ENCODE measurements around the gene KMT2C.
A peak's percentile ranks its signal among the peaks of the same experiment; 100 is the strongest.
"Not testable (repeated sequence)": the region's sequence is repeated elsewhere in the genome, so short reads cannot be mapped to it uniquely, and the experiment has no call there.

Gene KMT2C

DNA sequence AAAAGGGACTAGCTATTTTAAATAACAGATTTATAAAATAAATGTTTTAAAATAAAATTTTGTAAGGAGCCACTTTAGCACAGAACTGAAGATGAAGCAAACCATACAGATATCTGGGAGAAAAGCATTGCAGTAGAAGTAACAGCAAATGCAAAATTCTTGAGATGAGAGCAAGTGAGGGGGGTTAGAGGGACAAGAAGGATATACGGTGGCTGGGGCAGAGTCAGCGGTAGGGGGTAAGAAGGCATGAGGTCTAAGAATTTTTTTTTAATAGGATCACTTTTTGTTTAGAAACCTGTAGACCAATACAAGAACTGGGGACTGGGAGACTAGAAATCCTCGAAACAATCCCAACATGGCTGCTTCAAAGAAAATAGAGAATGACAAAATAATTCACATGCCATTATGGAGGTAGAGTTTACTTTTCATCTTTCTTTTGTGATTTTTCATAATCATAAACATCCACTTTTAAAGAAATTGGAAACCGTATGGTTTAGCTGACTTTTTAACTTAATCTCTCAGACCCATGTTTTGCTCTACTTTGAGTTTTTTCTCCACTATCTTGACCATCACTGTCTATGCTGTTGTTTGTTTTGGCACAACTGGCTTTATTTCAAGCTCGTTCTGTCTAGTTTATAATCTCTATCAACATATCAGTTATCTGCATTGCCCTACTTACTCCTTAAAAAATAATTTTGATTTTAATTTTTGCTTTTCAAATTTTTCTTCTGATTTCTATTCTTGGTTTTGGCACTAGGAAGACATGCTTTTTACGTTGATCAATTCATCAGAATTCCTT is 73.5 kb downstream of the KMT2C start:
- DNase-seq (ENCODE audit: low spot score): no peak

DNA sequence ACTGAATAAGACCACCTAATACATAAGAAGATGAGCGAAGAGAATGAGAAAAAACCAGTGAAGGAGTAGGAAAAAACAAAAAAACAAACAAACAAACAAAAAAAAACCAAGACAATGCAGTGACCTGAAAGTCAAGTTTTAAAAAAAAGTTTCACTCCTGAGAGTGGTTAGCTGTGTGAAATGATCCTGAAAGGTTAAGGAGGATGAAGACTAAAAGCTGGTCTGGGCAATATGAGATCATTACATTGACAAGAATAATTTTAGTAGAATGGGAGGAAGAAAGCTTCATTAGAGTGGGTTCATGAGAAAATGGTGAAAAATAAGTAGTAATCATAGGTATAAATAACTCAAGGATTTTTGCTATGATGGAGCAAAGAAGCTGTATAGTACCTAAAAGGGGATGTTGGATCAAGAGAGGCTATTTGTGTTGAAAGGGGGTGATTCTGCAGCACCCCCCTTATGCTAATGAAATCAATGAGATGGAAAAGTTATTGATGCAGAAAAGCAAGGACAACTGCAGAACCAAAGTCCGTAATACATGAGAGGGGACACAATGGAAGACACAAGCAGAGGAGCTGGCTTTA is 80.2 kb downstream of the KMT2C start:
- DNase-seq (ENCODE audit: low spot score): no peak

DNA sequence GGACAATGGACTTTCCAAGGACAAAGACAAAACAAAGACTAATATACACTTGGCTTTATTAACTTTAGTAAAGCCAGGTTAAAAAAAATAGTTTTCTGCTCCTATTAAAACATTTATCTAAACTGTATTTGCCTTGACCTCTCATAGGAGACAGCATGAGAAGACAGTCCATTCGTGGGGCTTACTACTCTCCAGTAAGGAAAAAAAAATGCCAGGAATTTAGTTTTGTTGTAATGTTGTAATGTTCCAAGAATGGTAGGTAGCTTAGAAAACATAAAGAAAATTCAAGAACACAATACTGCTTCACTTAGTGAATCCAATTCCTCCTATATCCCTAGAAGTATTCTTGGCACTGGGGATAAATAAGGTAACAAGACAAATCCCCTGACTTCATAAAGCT is 81.7 kb downstream of the KMT2C start:
- no peak for DNase-seq (ENCODE audit: low spot score)

DNA sequence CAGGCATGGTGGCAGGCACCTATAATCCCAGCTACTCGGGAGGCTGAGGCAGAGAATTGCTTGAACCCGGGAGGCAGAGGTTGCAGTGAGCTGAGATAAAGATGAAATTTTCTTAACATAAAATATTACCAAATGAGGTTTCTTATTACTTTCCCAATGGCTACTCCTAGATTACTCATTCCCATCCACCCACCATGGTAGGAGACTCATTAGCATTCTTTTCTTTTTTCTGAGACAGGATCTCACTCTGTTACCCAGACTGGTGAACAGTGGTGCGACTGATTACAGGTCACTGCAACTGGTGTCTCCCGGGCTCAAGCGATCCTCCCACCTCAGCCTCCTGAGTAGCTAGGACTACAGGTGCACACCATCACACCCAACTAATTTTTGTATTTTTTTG is 82.5 kb downstream of the KMT2C start:
- not testable (repeated sequence) for DNase-seq (ENCODE audit: low spot score)

DNA sequence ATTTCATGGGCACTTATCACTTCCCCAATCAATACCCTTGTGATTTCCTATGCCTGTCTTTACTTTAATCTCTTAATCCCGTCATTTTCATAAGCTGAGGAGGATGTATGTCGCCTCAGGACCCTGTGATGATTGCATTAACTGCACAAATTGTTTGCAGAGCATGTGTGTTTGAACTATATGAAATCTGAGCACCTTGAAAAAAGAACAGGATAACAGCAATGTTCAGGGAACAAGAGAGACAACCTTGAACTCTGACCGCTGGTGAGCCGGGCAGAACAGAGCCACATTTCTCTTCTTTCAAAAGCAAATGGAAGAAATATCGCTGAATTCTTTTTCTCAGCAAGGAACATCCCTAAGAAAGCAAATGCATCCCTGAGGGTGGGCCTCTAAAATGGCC is 84.1 kb downstream of the KMT2C start:
- not testable (repeated sequence) for DNase-seq (ENCODE audit: low spot score)

DNA sequence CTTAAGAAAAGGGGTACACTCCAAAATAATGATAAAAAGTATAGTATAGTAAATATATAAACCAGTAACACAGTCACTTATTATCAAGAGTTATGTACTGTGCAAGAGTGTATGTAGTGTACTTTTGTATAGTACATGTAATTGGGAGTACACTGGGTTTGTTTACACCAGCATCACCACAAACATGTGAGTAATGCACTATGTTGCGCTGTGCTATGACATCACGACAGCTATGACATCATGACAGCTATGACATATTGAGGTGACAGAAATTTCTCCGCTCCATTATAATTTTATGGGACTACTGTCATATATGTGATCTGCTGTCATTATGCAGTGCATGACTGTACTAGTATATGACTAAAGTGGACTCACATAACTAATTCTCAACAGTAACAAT is 84.6 kb downstream of the KMT2C start:
- no peak for DNase-seq (ENCODE audit: low spot score)

DNA sequence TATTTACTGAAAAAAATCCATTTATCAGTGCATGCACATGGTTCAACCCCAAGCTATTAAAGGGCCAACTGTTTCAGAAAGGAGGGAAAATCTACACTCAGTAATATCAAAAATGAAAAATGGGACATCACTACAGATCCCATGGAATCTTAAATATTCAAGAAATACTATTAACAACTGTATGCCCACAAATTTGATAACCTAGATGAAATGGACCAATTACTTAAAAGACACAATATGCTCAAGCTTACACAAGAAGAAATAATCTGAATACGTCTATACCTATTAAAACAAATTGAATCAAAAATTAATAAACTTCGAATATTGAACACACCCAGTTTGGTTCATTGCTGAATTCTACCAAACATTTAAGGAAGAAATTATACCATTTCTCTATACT is 87.9 kb downstream of the KMT2C start:
- DNase-seq (ENCODE audit: low spot score): no peak

DNA sequence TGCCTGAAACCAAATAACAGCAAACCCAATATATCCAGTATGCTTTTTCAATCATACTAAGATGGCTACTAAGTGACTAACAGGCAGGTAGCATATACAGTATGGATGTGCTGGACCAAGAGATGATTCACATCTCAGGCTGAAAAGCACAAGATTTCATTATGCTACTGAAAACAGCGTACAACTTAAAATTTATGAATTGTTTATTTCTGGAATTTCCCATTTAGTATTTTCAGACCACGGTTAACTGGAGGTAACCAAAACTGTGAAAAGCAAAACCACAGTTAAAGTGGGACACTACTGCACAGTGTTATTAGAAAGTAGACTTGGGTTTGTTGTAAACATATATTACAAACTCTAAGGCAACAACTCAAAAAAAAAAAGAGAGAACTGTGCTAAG is 91.5 kb downstream of the KMT2C start:
- no peak for DNase-seq (ENCODE audit: low spot score)

DNA sequence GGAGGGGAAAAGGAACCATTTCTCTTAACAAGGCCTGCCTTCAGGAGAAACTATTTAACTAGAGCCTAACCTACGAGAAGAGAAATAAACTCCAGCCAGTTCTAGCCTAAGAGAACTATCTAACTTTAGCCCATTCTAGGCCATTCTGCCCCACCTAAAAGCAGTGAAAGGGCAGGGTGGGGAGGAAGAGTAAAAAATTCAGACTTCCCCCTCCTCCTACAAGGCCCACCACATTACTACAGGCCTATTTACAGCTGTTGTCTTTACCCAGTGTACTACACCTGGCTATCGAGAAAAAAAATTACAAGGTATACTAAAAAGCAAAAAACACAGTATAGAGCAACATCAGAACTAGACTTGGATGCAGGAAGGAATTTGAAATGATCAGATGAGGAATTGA is 93.0 kb downstream of the KMT2C start:
- DNase-seq (ENCODE audit: low spot score): no peak

DNA sequence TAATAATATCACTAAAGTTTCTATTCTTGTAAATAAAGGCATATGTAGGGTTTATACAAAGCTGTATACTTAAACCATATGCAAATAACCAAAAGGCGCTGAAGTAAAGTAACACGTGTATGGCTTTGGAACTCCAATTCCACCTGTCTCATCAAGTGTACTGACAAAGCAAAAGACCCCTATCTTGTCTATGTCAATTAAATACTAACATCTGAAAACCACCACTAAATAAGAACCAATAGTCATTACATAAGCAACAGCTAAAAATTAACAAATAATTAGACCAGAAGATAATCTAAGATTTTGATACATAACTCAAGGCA is 93.9 kb downstream of the KMT2C start:
- DNase-seq (ENCODE audit: low spot score): no peak

DNA sequence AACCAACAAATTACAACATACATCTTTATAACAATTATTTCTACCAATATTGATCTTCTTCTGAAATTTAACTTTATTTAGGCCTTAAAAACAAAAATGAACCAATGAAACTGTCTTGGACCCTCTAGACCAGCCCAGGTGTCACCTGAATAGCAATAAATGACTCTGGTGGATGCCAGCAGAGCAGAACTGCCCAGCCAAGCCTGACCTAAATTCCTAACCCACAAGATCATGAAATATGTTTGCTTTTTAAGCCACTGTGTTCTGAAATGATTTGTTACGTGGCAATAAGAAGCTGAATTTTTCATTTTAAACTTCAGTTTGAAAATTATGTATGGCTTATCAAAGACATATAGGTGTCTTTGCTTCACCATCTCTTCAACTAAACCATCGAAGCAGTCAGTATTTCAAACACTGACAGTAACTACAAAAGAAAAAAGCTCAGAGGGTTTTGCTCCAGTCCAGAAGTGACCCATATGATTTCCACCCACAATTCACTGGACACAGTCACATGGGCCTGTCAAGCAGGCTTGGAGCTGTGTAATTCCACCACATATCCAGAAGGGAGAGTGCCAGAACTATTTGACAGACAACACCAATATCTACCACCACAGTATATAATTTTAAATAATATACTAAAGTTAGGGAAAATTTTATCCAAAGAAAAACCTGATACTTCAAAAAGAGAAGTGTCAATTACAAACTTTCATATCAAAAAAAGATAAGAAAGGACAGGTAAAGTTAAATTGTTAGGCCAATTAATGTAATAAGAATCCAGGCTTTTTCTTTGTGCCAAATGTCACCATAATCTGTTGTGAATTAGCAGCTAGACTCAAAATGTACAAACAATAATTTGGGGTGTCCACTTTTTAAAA is 94.5 kb downstream of the KMT2C start:
- peak; percentile 50 for DNase-seq (ENCODE audit: low spot score)

DNA sequence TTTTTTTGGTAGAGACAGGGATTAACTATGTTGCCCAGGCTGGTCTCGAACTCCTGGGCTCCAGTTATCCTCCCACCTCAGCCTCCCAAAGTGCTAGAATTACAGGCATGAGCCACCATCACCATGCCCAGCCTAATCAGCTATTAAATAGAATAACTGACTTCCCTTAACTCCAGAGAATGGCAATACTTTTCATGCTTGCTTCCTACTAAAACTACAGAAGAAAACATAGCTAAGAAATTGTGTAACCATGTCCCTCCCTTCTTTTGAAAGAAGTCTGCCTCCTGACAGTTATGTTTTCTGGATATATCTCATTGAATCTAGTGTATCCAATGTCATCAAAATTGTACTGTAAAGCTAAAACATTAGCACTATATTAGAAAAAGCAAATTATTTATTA is 95.6 kb downstream of the KMT2C start:
- no peak for DNase-seq (ENCODE audit: low spot score)

DNA sequence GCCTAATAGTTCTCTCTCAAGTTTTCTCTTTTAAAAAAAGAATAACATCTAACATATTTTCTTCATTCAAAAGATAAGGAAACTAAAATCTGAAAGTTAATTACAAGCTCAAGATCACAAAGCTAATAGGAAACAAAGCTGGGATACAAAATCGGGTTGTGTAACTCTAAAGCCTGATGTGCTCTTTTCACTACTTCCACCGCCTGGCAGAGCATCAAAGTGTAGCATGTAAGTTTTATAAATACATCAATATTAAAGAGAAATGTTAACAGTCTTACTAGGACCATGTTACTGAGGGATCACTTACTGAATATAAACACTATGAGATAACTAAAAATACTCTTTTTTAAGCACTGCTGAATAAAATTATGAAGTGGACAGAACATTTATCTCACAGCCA is 97.2 kb downstream of the KMT2C start:
- DNase-seq (ENCODE audit: low spot score): no peak

DNA sequence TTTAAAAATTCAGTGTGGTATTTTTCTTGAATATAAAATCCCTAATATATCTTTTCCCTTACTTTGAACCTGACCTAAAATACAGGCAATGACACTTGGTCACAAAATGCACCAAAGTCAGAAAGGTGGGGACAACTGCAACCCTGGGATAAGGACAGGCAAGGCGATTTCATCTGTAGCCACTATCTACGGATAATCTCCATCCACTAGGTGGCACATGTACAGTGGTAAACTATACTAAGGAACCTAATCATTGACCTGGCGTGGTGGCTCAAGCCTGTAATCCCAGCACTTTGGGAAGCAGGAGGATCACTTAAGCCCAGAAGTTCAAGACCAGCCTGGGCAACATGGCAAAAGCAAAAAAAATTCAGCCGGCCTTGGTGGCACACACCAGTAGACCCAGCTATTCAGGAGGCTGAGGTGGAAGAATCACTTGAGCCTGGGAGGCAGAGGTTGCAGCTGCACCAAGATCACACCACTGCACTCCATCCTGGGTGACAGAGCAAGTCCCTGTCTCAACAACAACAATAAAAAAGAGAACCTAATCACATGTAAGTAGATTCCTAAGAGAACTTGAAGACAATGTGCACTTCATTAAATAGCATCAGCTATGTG is 98.9 kb downstream of the KMT2C start:
- peak; percentile 59 for DNase-seq (ENCODE audit: low spot score)

DNA sequence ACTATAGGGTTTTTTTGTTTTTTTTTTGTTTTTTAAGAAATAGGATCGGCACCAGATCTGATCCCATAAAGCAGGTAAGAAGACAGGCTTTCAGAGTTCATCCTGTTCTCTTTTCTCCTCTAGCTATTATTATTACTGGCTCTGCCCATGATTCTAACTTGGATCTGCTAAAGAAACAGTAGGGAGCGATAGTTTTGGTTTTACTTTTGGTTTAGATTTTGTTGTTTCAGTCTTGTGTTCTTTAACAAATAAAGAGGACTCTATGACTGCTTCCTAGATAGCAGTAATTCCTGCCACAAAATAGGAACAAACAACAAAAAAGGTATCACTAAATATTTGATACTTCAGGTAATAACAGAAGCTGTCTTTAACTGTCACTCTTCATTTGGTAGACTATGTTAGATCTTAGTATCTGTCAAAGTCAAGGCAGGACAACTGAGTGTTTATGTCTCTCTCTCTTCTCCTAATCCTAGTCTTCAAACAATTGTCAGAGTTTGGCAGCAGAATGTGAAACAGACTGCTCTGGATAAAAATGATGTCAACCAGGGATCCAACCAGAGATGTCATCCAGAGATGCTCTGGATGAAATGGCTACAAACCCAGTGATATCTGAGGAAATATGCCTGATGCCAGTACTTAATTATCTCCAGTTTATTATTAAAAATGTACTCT is 99.8 kb downstream of the KMT2C start:
- DNase-seq (ENCODE audit: low spot score): no peak

DNA sequence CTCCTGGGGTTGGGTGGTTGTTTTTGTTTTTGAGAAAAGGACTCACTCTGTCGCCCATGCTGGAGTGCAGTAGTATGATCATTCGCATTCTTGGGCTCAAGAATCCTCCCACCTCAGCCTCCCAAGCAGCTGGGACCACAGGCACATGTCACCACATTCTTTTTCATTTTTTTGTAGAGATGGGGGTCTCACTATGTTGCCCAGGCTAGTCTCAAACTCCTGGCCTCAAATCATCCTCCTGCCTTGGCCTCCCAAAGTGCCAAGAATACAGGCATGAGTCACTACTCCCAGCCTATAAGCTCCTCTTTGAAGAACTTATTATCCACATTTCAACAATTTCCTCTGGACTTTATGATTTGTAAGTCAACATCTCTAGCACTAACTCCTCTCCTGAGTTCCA is 102.7 kb downstream of the KMT2C start:
- no peak for DNase-seq (ENCODE audit: low spot score)

DNA sequence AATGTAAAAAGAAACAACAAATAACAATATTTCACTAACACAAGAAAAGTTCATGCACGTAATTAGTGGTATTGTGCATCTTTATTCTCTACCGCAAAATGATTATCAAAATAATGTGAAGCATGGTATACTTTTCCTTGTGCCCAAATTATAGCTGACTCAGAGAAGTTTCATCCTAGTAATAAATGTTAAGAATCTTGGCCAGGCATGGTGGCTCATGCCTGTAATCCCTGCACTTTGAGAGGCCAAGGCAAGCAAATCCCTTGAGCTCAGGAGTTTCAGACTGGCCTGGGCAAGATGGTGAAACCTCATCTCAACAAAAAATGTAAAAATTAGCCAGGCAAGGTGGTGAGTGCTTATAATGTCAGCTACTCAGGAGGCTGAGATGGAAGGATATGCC is 105.0 kb downstream of the KMT2C start:
- no peak for DNase-seq (ENCODE audit: low spot score)

DNA sequence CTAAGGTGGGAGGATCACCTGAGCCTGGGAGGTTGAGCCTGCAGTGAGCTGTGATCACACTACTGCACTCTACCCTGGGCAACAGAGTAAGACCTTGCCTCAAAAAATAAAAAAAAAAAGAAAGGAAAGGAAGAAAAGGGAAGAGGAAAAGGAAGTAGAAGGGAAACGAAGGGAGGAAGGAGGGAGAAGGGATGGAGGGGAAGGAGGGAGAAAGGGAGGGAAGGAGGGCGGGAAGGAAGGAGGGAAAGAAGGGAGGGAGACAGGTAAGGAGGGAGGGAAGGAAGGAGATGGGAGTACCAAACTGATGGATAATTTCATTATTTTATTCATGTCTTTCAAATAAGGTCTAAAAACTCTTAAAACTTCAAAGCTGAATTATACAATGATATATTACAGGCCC is 106.3 kb downstream of the KMT2C start:
- no peak for DNase-seq (ENCODE audit: low spot score)

DNA sequence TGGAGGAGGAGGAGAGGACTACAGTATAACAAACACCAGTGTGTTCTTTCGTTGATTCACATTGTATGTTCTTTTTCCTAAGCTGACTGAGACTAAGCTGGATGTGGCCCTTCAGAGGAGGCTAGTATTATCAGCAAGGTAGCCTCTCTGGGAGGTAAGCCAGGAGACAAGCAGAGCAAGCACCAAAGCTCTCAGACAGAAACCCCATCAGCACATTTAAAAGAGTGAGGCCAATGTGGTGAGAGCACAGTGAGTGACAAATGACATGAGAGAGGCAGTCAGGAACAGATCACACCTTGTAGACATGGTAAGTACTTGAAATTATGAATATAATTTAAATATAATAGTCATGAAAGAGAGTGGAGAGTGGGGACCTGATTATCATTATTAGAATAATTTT is 107.6 kb downstream of the KMT2C start:
- no peak for DNase-seq (ENCODE audit: low spot score)

DNA sequence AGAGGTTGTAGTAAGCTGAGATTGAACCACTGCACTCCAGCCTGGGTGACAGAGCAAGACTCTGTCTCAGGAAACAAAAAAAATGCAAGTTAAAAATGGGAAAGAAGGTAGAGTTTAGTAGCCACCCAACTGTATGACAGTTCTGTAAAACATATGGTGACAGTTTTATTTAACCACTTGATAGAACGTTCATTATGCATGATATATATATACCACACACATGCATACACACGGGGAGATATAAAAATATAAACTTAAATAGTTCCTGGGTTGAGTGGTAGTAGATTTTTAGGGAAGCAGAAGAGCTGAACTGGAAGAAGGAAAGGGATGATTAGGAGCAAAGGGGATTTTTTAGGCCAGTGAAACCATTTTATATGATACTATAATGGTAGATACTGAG is 120.0 kb downstream of the KMT2C start:
- no peak for DNase-seq (ENCODE audit: low spot score)

DNA sequence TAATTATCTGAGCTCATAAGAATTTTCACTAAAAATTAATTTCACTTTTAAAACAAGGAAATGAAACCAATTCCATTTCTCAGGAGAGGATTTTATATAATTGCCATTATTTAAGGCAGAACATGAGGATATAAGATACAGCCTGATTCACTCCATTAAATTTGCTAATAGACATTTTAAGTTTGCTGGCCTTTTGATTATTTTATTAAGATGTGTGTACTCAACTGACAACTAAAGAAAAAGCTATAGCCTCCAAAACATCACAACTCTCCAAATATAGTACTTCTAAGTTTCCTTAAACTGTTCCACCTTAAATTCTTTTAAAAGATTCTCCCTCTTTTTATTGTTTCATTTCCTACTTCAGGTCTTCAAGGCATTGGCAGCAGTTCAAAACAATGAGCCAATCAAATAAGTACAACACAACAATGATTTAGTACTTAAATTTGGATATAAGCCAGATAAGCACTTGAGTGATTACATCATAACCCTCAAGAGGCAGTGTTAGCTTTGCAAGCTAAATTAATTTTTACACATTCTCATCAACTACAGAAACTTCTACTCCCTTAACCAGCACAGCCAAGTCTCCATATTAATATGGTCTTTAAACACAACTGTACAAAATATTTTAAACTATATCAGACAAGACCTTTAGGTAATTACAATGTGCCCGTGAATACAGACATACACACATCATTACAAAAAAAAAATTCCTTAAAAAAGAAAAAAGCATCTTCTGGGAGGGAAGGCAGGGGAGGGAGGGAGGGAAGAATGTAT is 121.8 kb downstream of the KMT2C start:
- DNase-seq (ENCODE audit: low spot score): peak; percentile 50

Measured in SW480 (cell line).